Endodermal cell (in vitro differentiated cells): ENCODE measurements around the gene SH2B3. TPM values are rescaled to one million over a fixed set of nuclear protein-coding genes. Genes with fewer than 3 reads are reported as not detected.

ENCODE experiments used
- DNase-seq: peaks from one replicate; pipeline ENCODE4 v3.0.0-alpha.2; 2017
- H3K27ac ChIP-seq: 2 replicates; pipeline ENCODE4 v1.5.1; 2013; ENCODE audit warnings: mild to moderate bottlenecking, low read depth, low read length, moderate library complexity
- H3K27me3 ChIP-seq: 2 replicates; pipeline ENCODE4 v1.6.1; 2013; ENCODE audit warnings: mild to moderate bottlenecking, low read length, moderate library complexity; ENCODE audit not compliant: insufficient read depth, control insufficient read depth, poor library complexity, severe bottlenecking
- H3K36me3 ChIP-seq: 2 replicates; pipeline ENCODE4 v1.7.0; 2013; ENCODE audit warnings: mild to moderate bottlenecking, low read length, moderate library complexity; ENCODE audit not compliant: control insufficient read depth, insufficient read depth
- H3K4me1 ChIP-seq: one replicate; pipeline ENCODE4 v1.7.0; 2013; ENCODE audit warnings: low read length; ENCODE audit not compliant: control insufficient read depth, insufficient read depth
- H3K4me3 ChIP-seq: 2 replicates; pipeline ENCODE4 v1.5.1; 2013; ENCODE audit warnings: mild to moderate bottlenecking, low read length, moderate library complexity
- H3K9ac ChIP-seq: 2 replicates; pipeline ENCODE4 v1.6.1; 2013; ENCODE audit warnings: mild to moderate bottlenecking, low read length, moderate library complexity; ENCODE audit not compliant: poor library complexity, severe bottlenecking; ENCODE audit errors: extremely low read depth
- H3K9me3 ChIP-seq: 2 replicates; pipeline ENCODE4 v1.6.1; 2013; ENCODE audit warnings: mild to moderate bottlenecking, low read length, moderate library complexity; ENCODE audit not compliant: control insufficient read depth
- H3K27ac Mint-ChIP-seq: 2 replicates; pipeline ENCODE4 v1.8.0; 2020; ENCODE audit warnings: mixed read lengths
- H3K27me3 Mint-ChIP-seq: 2 replicates; pipeline ENCODE4 v1.8.0; 2021; ENCODE audit warnings: mild to moderate bottlenecking, mixed read lengths; ENCODE audit not compliant: insufficient read depth
- H3K36me3 Mint-ChIP-seq: 2 replicates; pipeline ENCODE4 v1.8.0; 2020; ENCODE audit warnings: low read depth, mixed read lengths
- H3K4me1 Mint-ChIP-seq: 2 replicates; pipeline ENCODE4 v1.8.0; 2020; ENCODE audit warnings: mixed read lengths
- H3K4me3 Mint-ChIP-seq: 2 replicates; pipeline ENCODE4 v1.8.0; 2020; ENCODE audit warnings: mild to moderate bottlenecking, moderate library complexity, mixed read lengths
- H3K9me3 Mint-ChIP-seq: 2 replicates; pipeline ENCODE4 v1.8.0; 2020; ENCODE audit warnings: mild to moderate bottlenecking, mixed read lengths
- WGBS, 2 experiments: methylation state at CpG; one replicate each; pipeline versions ENCODE4 v1.1.5 to v1.1.7; 2013; ENCODE audit warnings: missing lambda C conversion rate in 2 of 2, mixed read lengths in 1 of 2; ENCODE audit not compliant: insufficient coverage in 1 of 2, insufficient read length in 1 of 2; 5-methylcytosine and 5-hydroxymethylcytosine counted together
- total RNA-seq, 2 donors: library from RNA; stranded (reverse); fragmentation: NEBNext Ultra II Directional in 1 of 2; extraction: Animal tissue kit (Norgen Biotek cat#: 25700) in 1 of 2; gene quantifications; 2 replicates in 1 of 2; 3 replicates in 1 of 2; pipeline ENCODE4 v1.2.1, GENCODE V29; 2021
- TF ChIP-seq, protein P1 (sequence below): fragments of 200-600 bp; sonication (generic); conservative IDR thresholded peaks from 2 replicates; pipeline ENCODE4 v1.5.0; 2021; ENCODE audit warnings: antibody characterized with exemption, mild to moderate bottlenecking

SH2B3 gene
- total RNA-seq, 2 donors from 2014 or later: 6.8 to 6.9 TPM

DNA sequence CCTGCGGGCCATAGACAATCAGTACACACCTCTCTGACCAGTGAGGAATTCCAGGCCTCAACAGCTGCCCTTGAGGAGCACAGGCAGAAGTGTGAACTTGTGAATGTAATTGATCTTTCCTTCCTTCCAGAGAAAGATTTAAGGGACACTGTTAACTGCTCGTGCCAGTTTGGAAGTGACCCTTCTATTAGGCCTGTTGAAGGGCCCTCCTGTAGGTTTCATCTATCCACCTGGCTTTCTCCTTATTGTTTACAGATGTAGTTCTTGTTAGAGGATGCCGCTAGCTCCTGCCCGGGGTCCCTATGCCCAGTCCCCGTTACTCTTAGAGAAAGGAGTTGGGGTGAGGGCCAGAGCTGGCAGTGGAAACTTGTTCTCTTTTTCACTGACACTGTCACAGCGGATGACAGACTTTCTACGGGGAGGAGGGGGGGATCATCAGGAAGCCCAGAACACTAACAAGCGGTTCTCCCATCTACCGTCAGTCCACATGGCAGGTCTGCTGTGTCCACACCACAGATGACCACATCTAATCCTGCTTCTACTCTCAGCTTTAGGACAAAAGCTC, 42.6 kb downstream of the SH2B3 start:
- H3K27ac ChIP-seq: no peak overlapping the region
- no peak overlapping the region for H3K4me3 Mint-ChIP-seq

DNA sequence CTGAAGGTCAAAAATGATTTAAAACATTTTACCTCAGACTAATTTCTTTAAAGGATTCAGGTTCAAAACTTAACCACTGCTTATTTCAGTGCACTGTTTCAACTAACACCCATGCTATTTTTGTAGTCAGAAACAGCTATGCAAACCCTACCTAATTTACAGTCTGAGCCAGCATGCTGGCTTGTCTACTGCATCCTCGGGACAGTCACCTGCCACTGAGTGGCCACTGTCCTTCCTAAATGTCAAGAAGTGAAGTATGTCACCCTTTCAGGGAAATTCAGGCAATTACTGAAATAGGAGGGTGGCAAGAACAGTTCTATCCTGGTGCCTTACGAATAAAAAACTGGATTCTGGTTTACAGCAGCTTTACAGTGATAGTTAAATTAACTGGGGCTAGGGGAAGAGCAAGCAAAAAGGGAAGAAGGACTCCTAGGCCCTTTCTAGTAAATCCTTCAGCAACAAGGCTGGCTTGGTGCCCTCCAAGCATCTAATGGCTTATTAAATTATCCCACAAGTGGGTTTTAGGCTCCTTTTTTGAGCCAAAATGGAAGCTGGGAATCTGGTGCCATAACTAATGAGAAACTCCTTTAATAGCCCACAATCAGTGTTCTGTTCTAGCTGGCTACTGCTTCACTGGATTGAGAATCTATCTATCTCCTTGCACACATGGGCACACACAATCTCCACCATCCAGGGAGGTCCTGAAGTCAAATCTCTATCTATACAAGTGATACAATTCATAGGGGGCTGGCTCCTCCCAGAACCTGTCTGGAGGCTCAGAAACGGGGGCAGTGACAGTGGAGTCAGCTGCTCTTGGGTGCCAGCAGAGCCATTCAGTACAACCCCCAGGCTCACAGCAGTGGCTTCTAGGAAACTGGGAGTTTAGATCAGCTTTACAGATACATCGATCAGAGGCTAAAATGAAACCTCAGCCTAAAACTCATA, 43.4 kb downstream of the SH2B3 start:
- Histone ChIP-seq H3K9ac (no peak overlapping the region), H3K4me1 (peaks cover 4% of the 10 kb centered on the region), H3K4me3 (no peak overlapping the region), H3K36me3 (peaks cover 74% of the 10 kb centered on the region), H3K27me3 (no peaks in the 10 kb centered on the region), H3K9me3 (no peaks in the 10 kb centered on the region), H3K27ac (no peak overlapping the region)
- peaks cover 65% of the 10 kb centered on the region for H3K36me3 Mint-ChIP-seq
- H3K27me3 Mint-ChIP-seq: no peaks in the 10 kb centered on the region
- 87 to 97% methylated on average over 3 to 4 of the region's 4 CpGs for WGBS, 2 experiments
- H3K27ac Mint-ChIP-seq: peak overlapping the region; percentile 30
- TF ChIP-seq, protein P1, sequence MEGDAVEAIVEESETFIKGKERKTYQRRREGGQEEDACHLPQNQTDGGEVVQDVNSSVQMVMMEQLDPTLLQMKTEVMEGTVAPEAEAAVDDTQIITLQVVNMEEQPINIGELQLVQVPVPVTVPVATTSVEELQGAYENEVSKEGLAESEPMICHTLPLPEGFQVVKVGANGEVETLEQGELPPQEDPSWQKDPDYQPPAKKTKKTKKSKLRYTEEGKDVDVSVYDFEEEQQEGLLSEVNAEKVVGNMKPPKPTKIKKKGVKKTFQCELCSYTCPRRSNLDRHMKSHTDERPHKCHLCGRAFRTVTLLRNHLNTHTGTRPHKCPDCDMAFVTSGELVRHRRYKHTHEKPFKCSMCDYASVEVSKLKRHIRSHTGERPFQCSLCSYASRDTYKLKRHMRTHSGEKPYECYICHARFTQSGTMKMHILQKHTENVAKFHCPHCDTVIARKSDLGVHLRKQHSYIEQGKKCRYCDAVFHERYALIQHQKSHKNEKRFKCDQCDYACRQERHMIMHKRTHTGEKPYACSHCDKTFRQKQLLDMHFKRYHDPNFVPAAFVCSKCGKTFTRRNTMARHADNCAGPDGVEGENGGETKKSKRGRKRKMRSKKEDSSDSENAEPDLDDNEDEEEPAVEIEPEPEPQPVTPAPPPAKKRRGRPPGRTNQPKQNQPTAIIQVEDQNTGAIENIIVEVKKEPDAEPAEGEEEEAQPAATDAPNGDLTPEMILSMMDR: no peak
- H3K4me1 Mint-ChIP-seq: peaks cover 15% of the 10 kb centered on the region
- peak; percentile 42 for DNase-seq
- no peaks in the 10 kb centered on the region for H3K9me3 Mint-ChIP-seq
- no peak overlapping the region for H3K4me3 Mint-ChIP-seq

More for the DNA sequence above, 42.6 kb downstream of the SH2B3 start:
- Mint-ChIP-seq H3K9me3 (no peaks in the 10 kb centered on the region), H3K36me3 (peaks cover 68% of the 10 kb centered on the region), H3K27ac (peak overlapping the region; percentile 84), H3K27me3 (no peaks in the 10 kb centered on the region), H3K4me1 (peaks cover 16% of the 10 kb centered on the region)
- no peaks in the 10 kb centered on the region for H3K27me3 ChIP-seq
- H3K9me3 ChIP-seq: no peaks in the 10 kb centered on the region
- no peak overlapping the region for H3K4me3 ChIP-seq
- peaks cover 66% of the 10 kb centered on the region for H3K36me3 ChIP-seq
- TF ChIP-seq, protein P1: no peak
- H3K9ac ChIP-seq: no peak overlapping the region
- peak; percentile 39 for DNase-seq
- H3K4me1 ChIP-seq: peaks cover 4% of the 10 kb centered on the region
- 94 to 95% methylated on average over 8 to 9 of the region's 9 CpGs for WGBS, 2 experiments

DNA sequence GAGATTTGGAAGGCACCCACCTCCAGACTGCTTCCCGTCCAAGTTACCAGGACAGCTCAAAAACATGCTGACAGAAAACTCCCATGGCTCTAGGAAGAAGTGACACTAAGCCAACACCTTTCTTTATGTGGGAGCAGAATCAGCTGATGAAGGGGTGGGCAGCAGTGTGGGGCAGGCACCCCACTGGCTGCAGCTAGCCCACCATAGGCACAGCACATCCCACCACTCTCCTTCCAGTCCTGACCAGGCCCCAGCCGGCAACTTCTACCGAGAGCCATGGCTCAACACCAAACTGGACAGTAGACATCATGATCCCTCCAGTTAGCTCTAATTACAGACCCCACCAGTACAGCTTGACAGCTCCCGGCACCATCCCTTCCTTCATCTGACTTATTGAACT, 45.0 kb downstream of the SH2B3 start:
- H3K9me3 ChIP-seq: no peaks in the 10 kb centered on the region
- peaks cover 4% of the 10 kb centered on the region for H3K4me1 ChIP-seq
- Mint-ChIP-seq H3K9me3 (no peaks in the 10 kb centered on the region), H3K4me3 (no peak overlapping the region), H3K27ac (peak overlapping the region; percentile 6), H3K36me3 (peaks cover 63% of the 10 kb centered on the region), H3K27me3 (no peaks in the 10 kb centered on the region), H3K4me1 (peaks cover 13% of the 10 kb centered on the region)
- DNase-seq: peak; percentile 22
- H3K27me3 ChIP-seq: no peaks in the 10 kb centered on the region
- 97 to 100% methylated on average over 1 to 4 of the region's 4 CpGs for WGBS, 2 experiments
- TF ChIP-seq, protein P1: no peak
- no peak overlapping the region for H3K27ac ChIP-seq
- no peak overlapping the region for H3K4me3 ChIP-seq
- H3K36me3 ChIP-seq: peaks cover 80% of the 10 kb centered on the region
- H3K9ac ChIP-seq: no peak overlapping the region
